Inflammatory macrophage treated with lipopolysaccharide for 1 hour (primary cell): ENCODE measurements around the gene ISM1.

ENCODE experiments used
- DNase-seq, 2 donors: peaks; one replicate each; pipeline ENCODE4 v3.0.0-alpha.2; 2020 to 2022

Gene ISM1

DNA sequence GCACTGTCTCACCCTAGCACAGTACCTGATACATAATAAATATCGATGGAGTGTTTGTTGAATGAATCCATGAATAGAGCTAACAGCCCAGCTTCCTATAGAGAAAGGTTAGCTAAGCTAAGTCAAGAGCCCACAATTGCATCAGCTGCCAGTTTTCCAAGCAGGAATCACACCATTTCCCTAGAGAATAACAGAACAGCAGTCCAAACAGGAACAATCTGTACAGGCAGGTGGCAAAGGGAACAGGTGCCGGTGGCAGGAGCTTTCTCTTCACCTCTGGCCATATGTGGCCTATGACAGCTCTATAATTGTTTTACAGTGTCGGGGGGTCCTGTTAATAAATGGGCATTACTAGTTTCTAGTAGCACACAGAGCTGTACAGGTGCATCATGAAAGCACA, 38.8 kb downstream of the ISM1 start:
- no peak for DNase-seq

DNA sequence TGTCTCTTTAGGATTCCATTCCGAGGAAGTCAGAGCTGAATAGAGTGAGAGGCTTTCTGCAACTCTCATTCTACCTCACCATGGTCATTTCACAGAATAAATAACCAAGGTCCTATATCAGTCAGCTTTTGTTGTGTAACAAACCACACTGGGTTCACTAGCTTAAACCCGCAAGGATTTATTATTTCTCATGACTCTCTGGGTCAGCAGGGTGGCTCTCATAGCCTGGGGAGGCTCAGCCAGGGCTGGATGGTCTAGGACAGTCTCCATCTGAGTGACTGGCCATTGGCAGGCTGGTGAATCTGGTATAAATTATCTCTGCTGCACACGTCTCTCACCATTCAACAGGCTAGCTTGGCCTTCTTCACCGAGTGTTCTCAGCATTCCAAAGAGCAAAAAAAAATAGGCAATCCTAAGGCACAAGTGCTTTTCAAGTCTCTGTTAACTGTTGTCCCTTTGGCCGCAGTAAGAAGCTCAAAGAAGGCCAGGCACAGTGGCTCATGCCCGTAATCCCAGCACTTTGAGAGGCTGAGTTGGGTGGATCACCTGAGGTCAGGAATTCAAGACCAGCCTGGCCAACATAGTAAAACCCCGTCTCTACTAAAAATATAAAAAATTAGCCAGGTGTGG, 39.7 kb downstream of the ISM1 start:
- no peak for DNase-seq

DNA sequence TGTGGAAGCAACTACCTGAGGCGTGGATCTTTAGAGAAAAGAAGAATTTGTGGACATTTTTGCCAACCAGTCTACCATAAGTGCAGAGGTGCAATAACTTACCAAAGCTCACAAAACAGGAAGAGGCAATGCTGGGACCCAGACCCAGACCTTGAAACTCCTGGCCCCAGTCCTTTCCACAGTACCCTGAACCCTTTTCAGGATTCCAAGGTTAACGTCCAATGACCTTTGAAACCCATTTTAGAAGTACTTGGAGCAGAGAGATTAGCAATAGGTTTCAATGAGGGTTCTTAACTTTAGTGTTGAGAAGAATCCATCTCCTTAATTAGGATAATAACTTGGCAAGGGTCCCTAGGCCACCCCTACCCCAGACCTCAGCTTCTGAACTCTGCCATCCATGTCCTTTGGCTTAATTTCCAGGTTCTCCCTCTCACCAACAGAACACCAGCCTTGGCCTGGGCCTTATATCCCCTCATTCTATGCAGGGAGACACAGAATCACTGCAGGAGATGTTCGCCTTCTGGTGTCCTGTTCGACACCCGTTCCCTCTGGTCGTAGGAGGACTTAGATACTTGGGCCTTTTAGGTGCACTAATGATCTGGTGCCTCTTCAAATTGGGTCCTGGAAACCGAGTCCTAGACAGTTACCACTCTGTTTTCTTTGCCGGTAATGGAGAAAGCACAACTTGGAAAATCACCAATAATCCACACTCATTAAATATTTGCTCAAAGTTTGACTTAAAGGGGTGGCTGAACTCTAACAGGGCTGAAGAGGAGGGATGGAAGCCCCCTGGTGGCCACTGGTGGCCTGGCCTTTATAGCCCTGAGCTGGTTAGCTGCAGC, 40.6 kb downstream of the ISM1 start:
- DNase-seq: peak; percentile 2 to 31

DNA sequence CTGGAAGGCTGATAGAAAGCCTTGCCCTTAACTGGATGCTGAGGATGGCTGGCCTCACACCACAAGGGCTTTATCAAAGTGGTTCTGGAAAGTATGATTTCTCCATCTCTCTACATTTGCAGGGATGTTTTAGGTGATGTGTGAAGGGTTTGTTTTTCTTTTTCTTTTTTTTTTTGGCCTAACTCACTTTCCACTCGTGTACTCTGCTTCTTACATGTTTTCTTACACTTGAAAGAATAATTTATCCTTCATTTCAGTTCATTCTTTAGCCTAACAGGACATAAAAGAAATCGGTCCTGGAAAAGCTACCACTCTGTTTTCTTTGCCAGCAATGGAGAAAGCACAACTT, 41.2 kb downstream of the ISM1 start:
- DNase-seq: no peak

DNA sequence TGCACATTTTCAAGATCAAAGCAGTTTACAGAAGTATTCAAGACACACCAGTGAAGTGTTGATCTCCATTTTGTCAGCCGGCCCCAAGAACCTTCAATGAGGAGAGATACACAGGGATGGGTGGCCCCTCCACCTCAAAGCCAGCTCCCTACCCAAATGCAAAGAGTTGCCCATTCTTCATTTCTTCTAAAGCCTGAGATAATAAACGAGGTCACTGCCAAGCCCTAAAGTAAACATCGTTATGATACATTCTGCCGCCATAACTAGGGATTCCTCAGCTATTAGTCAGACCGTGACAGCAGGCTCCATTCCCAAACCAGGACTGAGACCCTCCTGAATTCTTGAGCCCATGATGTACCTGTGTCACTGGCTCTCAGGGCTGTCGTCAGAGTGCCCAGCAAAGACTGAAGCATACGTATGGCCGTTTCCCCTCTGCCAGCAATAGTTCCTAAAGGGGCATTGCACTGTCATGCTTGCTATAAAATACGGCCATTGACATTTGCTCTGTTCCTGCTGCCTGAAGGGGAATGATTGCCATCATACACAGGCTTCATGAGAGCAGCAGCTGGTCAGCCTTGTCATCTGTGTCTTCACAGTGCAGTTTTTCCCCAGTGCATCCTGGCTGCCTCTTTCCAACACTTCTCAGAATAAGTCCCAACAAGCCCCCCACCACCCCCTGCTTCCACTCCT, 41.7 kb downstream of the ISM1 start:
- no peak for DNase-seq

DNA sequence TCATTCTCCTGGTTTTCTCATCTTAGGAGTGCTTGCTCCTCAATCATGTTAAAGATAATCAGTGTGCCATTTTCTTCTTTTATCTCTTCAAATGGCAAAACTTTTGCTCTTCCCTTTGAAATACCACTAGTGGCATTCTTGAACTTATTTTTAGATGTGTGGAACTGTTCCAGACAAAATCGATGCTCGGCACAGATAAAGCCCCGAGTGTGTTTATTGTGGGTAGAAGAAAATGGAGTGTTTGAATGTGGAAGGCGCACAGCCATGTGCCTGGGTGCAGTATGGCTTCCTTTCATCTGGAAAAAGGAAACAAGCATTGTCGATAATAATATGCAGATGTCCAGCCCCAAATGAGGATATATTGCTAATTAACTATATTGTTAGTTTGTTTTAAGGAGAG, 42.4 kb downstream of the ISM1 start:
- no peak for DNase-seq

DNA sequence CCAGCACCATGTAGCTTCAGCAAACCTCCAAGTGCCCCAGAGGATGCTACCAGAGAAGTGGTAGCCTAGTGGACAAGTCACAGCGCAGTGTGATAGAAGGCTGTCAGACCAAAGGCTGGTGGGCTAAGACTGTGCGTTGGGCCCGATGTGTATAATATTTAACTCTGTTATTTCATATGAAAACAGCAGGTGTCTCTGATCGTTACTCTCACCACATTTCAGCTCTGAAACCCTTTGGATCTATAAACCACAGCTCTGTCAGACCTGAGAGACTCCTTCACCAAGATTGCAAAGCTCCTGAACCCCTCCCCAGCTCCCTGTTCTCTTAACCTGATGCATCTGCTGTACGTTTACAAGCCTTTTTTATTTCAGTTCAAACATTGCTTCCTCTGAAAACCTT, 43.8 kb downstream of the ISM1 start:
- DNase-seq: no peak

DNA sequence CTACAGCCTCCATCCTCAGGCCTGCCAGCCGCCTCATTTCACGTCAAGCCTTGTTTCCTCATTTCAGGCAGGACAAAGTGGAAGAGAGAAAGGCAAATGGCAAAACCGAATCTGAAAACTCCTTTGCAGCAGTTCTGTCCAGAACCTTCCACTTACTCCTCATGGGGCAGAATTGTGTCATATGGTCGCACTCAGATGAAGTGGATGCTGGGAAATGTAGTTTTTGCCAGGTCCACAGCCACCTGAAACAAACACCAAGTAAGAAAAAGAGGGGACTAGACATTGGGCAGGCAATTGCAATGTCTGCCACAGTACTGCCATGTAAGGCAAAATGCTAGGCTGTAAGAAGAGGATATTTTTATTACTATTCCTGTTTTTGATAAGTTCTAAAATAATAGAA, 44.9 kb downstream of the ISM1 start:
- no peak for DNase-seq

DNA sequence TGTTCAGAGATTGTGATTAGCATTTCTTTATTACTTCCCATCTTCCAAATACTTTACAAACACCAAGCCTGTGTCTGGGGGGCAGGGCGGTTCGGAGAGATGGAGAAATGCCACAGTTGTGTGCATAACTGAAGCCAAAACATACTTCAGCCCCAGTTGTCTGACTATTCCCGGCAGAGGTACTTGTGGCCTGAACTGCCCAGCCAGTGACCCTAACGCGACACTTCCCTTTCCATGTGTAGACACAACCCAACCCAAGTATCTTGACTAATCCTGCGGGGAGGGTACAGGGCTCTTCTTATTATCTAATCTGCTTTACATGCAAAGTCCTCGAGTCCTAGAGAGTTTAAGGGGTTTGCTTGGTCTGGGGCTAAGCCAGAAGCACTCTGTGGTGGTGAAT, 46.2 kb downstream of the ISM1 start:
- DNase-seq: no peak

DNA sequence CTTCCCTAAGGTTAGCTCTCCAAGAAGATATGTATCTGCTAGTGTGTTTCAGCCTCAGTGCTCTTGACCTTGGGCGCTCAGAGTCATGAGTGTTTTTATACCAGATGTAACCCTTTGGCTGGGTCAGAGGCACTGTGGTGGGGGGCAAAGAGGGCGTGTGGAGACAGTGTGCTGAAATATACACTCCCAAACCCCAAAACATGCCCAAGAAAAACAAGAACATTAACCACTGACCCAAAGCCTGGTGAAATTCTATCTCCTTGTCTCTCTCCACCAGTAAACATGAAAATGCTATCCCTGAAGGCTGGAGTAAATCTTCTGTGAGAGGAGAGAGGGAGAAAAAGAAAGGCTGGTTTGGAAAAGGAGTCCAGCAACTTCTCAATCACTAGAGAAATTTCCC, 47.9 kb downstream of the ISM1 start:
- DNase-seq: no peak

DNA sequence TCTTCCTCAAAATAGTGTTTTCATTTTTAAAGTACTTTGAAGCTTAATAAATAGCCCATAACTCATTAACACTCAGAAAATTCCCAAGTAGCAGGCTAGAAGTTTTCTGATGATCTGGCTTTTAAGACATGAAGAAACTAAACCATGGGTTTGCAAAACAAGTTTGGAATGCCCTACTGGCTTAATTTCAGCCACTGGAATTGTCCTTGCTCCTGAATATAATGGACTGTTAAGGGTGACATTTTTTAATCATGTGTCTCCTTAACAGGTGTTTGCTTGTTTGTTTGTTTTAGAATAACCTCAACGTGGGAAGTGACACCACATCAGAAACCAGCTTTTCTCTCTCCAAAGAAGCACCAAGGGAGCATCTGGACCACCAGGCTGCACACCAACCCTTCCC, 49.1 kb downstream of the ISM1 start:
- no peak for DNase-seq

DNA sequence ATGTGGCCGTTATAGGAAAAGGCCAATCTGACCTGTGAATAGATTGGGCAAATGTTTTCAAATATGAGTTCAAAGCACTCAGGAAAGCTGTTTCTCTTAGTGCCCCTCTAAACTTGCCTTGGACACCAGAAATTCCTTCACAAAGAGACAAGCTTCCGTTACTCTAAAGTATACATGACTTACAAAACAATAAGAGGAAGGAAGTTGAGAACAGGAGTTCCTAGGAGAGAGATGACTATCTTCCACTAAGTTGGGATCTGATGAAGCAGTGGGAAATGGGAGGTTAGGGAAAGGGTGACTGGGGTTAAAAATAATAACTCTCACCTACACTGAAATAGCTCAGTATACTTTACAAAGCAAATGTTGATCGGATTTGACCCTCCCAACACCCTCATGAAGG, 50.0 kb downstream of the ISM1 start:
- DNase-seq: no peak

DNA sequence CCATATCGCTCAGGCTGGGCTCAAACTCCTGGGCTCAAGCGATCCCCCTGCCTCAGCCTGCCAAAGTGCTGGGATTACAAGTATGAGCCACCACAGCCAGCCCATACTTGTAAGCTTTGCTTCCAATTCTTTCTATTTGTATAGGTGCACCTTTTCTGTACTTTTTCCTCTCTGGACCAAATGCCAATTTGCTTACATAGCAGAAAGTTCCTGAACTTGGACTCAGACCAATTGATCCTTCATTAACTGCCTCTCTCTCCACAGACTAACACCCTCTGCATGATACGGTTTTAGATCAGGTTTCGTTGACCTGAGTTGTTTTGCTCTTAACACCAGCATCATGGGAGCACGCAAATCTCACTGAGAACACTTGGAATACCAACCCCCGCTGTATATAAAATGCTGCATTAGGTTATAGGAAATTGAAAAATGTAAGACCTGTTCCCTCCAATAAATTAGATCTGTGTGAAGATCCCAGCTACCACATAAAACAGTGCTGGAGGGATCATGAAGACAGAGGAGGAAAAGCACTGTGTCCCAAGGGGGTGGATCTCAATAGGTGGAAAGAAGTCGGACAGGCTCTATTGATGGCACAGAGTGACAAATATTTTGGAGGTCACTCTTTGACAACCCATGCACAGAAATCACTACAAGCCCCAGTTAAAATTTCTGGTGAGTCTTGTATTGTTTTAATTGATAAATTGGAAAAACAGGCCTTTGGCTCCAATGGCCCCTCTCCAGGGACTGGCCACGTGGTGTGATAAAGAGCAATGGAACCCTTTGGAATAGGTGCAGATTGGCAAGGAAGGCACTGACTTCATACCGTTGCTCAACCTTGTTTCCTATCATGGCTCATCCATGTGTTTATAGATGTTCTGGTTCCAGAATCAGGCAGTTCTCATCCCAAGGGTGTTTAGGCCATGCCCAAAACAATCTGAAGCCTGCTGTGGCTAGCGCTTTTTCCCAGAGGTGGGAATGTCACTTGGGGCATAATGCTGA, 51.2 kb downstream of the ISM1 start:
- no peak for DNase-seq

DNA sequence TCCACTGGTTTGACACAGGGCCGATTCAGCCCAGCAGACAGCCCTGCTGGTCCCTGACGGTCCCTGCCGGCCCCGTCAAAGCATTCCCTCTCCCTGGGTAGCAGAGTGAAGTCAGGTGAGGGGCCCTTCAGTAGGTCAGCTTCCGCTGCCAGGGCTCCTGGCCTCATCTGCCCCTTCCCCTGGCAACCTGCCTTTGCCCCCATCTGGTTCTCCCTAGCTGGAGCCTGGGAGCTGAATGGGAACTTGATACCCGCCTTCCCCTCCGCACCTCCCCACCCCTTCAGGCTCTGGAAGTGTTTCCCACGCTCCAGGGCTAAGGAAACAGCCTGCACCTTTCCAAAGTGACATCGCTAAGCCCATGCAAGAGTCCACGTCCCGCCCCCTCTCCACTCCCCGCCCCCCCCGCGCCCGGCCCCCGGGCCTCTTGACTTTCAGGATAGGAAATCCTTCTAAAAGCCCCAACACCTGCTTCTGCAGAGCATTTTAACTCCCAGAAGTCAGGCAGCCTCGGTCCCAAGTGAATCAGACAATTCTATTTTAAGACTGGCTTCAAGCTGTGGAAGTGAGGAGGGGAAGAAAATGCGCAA, 53.3 kb downstream of the ISM1 start:
- DNase-seq: no peak

DNA sequence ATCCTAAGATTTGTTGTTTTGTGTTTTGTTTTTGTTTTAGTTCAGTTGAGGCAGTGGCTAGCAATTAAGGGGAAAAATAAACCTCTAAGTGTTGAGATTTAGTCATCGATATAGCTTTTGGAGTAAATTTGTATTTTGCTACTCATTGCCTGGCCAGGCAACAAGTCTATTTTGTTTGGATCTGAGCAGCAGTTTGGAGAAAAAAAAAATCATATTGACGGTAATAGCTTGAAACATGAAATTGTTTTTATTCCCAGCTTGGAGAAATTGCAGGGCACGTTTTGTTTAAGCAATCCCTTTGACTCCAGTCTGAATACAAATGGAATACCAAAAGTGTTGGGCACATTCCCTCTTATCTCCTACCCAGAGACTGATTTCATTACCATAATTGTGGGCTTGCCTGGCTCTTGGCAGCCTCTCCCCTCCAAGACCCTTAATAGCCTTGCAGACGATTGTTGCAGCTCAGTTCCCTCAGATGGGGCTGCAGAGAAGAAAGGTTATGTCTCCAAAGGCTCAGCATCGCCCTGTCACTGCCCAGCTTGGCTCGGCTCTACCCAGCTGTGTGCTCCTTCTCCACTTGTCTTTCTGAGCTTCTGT, 56.0 kb downstream of the ISM1 start:
- no peak for DNase-seq

DNA sequence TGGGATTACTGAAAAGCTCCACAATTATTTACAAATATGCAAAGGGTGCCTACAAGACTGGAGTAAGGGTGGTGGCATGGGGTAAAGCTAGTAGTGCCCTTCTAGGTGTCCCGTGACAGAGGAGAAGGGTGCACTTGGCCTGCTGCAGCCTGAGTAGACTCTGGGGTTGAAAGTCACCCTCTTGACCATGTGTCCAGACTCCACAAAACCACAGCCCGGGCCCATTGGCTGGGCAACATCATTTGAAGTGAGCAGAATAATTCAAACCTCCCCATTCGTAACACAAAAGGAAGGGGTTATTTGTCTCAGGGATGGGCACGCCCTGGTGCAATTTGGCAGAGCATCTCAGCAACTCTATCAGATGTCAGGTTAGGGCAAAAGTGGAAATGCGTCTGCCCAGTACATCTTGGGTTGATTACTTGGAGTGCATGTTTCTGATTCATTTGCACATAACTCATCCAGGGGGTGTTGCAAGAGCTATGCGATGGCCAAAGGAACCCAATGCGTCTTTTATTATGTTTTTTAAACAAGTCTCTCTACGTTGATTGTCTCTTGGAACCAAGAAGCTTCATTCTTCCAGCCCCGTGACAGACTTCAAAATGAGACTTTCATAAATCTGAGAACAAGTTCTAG, 56.7 kb downstream of the ISM1 start:
- DNase-seq: no peak

DNA sequence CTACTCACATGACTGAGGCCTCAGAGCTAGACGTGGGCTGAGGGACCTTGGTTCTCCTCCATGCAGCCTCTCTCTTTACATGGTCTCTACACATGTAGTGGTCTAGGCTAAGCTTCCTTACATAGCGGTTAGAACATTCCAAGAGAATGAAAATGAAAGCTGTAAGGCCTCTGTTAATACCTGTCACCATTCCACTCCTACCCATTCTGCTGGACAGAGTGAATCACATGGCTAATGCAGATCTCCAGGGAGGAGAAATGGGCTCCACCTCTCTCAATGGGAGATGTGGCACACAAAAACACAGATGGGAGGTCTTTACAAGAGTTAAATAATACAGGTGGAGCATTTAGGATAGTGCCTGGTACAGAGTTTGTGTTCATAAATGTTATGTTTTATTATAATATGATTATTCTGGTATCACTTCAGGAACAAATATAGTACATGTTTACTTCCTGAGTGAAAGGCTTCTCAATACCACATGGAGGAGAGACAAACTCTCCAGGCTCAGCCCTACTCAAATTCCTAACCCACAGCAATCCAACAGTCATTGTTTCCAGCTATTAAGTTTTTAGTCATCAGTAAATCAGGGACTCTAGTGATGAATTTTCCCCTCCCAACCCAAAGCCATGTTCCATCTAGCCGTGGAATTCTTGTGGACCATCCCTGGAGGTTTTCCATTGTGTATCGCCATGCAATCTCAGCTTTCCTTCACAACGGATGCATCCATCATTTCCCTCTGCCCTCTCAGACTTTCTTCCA, 57.9 kb downstream of the ISM1 start:
- no peak for DNase-seq

DNA sequence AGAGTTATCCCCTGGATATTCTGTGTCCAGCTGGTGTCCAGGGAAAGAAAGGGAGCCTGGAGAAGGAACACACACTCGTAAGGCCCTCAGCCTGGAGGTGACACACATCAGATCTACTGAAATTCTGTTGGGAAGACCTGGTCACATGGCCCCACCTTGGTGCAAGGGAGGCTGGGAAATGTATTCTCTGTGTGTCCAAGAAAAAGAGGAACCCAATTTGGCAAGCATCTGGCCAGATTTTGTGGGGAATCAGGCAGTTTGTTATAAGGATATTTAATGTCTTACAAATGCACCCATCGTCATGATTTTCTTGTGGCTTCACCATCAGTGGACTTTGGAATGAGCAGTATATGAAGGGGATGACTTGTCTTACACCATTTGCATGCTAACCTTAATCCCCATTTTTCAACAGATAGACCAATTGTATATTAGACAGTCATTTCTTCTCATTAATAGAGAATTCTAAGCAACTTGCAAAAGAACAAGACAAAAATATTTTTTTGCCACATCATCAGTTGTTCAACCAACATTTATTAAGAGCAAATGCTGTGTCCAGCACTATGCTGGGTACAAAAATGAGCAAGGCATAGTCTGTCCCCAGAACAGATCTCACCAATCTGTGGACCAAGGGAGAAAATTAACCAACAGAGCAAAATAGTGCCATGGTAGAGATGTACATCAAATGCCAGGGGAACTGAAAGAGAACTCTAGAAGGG, 59.7 kb downstream of the ISM1 start:
- DNase-seq: no peak

DNA sequence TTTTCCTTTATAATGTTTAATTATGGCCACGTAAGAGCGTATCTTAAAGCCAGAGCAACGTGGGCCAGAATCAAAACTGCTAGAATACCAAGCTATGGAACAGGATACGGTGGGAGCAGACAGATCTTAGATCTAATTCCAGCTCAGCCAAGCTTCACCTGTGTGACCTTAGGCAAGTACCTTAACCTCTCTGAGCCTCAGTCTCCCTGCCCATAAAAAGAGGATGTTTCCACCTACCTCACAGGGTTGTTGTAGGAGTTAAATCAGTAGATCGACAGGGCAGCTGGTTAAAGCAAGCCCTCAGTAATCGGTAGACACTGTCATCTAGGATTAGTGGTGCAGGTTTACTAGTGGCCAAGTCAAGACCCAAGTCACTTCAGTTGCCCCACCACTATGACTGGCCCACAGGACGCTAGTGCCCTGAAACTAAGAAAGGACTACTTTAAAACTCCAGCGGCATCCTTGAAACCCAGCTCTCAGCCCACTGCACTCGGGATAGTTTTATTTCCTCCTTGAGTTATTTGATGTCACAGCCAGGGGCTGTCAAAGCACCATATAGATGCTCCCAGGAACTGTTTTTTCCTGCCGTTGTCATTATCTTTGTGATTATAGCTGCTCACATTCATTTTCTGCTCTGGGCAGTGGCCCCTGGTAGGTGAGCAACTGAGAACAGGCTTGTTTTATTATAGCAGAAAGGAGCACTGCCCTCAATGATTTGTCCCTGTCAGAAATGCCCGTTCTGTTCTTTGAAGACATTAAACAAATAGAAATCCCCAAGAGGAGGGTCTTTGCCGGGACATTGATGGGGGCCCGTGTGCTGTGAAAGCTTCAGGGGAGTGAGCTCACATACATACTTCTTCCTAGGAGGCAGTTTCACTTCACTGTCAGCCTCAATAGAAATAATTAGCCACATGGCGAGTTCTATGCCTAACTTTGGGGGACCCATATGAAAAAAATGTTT, 63.1 kb downstream of the ISM1 start:
- DNase-seq: no peak
